WTC11 (cell line): ENCODE measurements around the gene LMCD1. TPM values are rescaled to one million over a fixed set of nuclear protein-coding genes. Genes with fewer than 3 reads are reported as not detected.

ENCODE experiments used
- ATAC-seq: fragments of 200-7000 bp; cut with Tn5 transposase; 2 replicates; pipeline ENCODE4 v1.10.0; 2021; ENCODE audit warnings: mild to moderate bottlenecking, moderate library complexity
- CTCF ChIA-PET: fragments of 300-600 bp; sonication (Branson Sonifier 250); formaldehyde crosslinking; loops from one replicate; lab custom pipeline; 2021; ENCODE audit warnings: antibody characterized with exemption; lab: Charles Lee
- POLR2A ChIA-PET: fragments of 350-600 bp; sonication (Branson Sonifier 250); formaldehyde crosslinking; loops from one replicate; lab custom pipeline; 2021; ENCODE audit warnings: antibody characterized with exemption; lab: Charles Lee
- DNase-seq: peaks from one replicate; pipeline ENCODE4 v3.0.0; 2021; ENCODE audit warnings: low spot score
- H3K27ac Mint-ChIP-seq: 2 replicates; pipeline ENCODE4 v1.8.0; 2021; ENCODE audit warnings: mixed read lengths
- H3K27me3 Mint-ChIP-seq: 2 replicates; pipeline ENCODE4 v1.8.0; 2021; ENCODE audit warnings: low read depth, mild to moderate bottlenecking, moderate library complexity, mixed read lengths
- H3K36me3 Mint-ChIP-seq: 2 replicates; pipeline ENCODE4 v1.8.0; 2021; ENCODE audit warnings: mixed read lengths
- H3K4me1 Mint-ChIP-seq: 2 replicates; pipeline ENCODE4 v1.8.0; 2022; ENCODE audit warnings: mixed read lengths
- H3K4me3 Mint-ChIP-seq: 2 replicates; pipeline ENCODE4 v1.8.0; 2021; ENCODE audit warnings: mild to moderate bottlenecking, moderate library complexity, mixed read lengths
- H3K9me3 Mint-ChIP-seq: 2 replicates; pipeline ENCODE4 v1.8.0; 2021; ENCODE audit warnings: mixed read lengths
- CDX4 ChIP-seq: fragments of 250-450 bp; sonication (Bioruptor Pico); IDR thresholded peaks from 2 replicates; pipeline ENCODE4 v1.9.0; 2021; ENCODE audit warnings: moderate library complexity, mild to moderate bottlenecking, inconsistent platforms, borderline replicate concordance
- E2F5 ChIP-seq: sonication (generic); formaldehyde crosslinking; IDR thresholded peaks from 2 replicates; pipeline ENCODE4 v1.8.1; 2022; ENCODE audit warnings: mild to moderate bottlenecking, moderate library complexity, missing genetic modification reagents
- ELF4 ChIP-seq: sonication (generic); formaldehyde crosslinking; IDR thresholded peaks from 2 replicates; pipeline ENCODE4 v1.8.1; 2022; ENCODE audit warnings: low read depth, mild to moderate bottlenecking, moderate library complexity, missing genetic modification reagents
- ESRRA ChIP-seq: sonication (generic); formaldehyde crosslinking; IDR thresholded peaks from 2 replicates; pipeline ENCODE4 v1.8.1; 2022; ENCODE audit warnings: mild to moderate bottlenecking, missing genetic modification reagents, borderline replicate concordance
- HMGA2 ChIP-seq: fragments of 250-450 bp; sonication (Bioruptor Pico); IDR thresholded peaks from 2 replicates; pipeline ENCODE4 v1.4.0; 2021; ENCODE audit warnings: mild to moderate bottlenecking, moderate library complexity
- HMGXB4 ChIP-seq: sonication (generic); formaldehyde crosslinking; IDR thresholded peaks from 2 replicates; pipeline ENCODE4 v1.8.1; 2023; ENCODE audit warnings: mild to moderate bottlenecking, moderate library complexity, missing genetic modification reagents
- IRF1 ChIP-seq: sonication (generic); formaldehyde crosslinking; IDR thresholded peaks from 2 replicates; pipeline ENCODE4 v1.8.0; 2023; ENCODE audit warnings: missing genetic modification reagents
- MAX ChIP-seq: sonication (generic); formaldehyde crosslinking; IDR thresholded peaks from 2 replicates; pipeline ENCODE4 v1.8.0; 2022; ENCODE audit warnings: mild to moderate bottlenecking, missing genetic modification reagents
- NR2C2 ChIP-seq: sonication (generic); formaldehyde crosslinking; IDR thresholded peaks from 2 replicates; pipeline ENCODE4 v1.8.0; 2022; ENCODE audit warnings: mild to moderate bottlenecking, missing genetic modification reagents
- RELA ChIP-seq: sonication (generic); formaldehyde crosslinking; IDR thresholded peaks from 2 replicates; pipeline ENCODE4 v1.8.1; 2022; ENCODE audit warnings: missing genetic modification reagents, mild to moderate bottlenecking, borderline replicate concordance
- ZNF512 ChIP-seq: sonication (generic); formaldehyde crosslinking; IDR thresholded peaks from 2 replicates; pipeline ENCODE4 v1.8.1; 2022; ENCODE audit warnings: missing genetic modification reagents, borderline replicate concordance
- ZNF532 ChIP-seq: fragments of 250-450 bp; sonication (Bioruptor Pico); IDR thresholded peaks from 2 replicates; pipeline ENCODE4 v1.9.0; 2021; ENCODE audit warnings: mild to moderate bottlenecking, borderline replicate concordance
- ZSCAN18 ChIP-seq: fragments of 250-450 bp; sonication (Bioruptor Pico); IDR thresholded peaks from 2 replicates; pipeline ENCODE4 v2.1.2; 2022; ENCODE audit warnings: mild to moderate bottlenecking, moderate library complexity
- total RNA-seq: library from RNA; stranded (reverse); gene quantifications from 3 replicates; pipeline ENCODE4 v1.2.3, GENCODE V29; 2021

Gene LMCD1
- total RNA-seq, 1 experiment from 2014 or later: 12.5 TPM

GRCh38 chr3:8563146-8563545 is 61.5 kb downstream of the LMCD1 start (continued):
- no peak for TF ChIP-seq HMGXB4
- TF ChIP-seq ELF4: no peak
- no peak for TF ChIP-seq IRF1 (CRISPR knock-in tag)
- TF ChIP-seq ESRRA: no peak
- TF ChIP-seq HMGA2 (CRISPR knock-in tag): no peak
- no peak for TF ChIP-seq ZSCAN18 (CRISPR knock-in tag)

GRCh38 chr3:8563597-8563996 is 62.0 kb downstream of the LMCD1 start:
- ATAC-seq: no peak
- POLR2A ChIA-PET: no interaction called here
- no peak for DNase-seq
- no peaks in the 10 kb centered on the region for H3K9me3 Mint-ChIP-seq
- no peaks in the 10 kb centered on the region for H3K36me3 Mint-ChIP-seq
- TF ChIP-seq CDX4 (CRISPR knock-in tag) (no peak), E2F5 (CRISPR knock-in tag) (no peak), NR2C2 (no peak), RELA (CRISPR knock-in tag) (no peak), MAX (CRISPR knock-in tag) (no peak), ZNF532 (no peak), ZNF512 (CRISPR knock-in tag) (no peak)
- CTCF ChIA-PET: no interaction called here
- no peaks in the 10 kb centered on the region for H3K4me1 Mint-ChIP-seq
- H3K27ac Mint-ChIP-seq: no peak overlapping the region
- H3K27me3 Mint-ChIP-seq: no peaks in the 10 kb centered on the region
- no peak overlapping the region for H3K4me3 Mint-ChIP-seq
